ENCODE results near the gene UBE2U.

GRCh38 chr1:64166629-64167028 lies 36.8 kb upstream of the UBE2U start:
- no peak for TF ChIP-seq MXI1 (conservative IDR thresholded peaks at IDR 0.05; ENCODE audit: poor library complexity, severe bottlenecking)
- TF ChIP-seq POLR2AphosphoS5 (IDR thresholded peaks at IDR 0.05), result no peak
- no peak for TF ChIP-seq CTCF (IDR thresholded peaks at IDR 0.05; ENCODE audit: poor library complexity, severe bottlenecking)
- no peak for TF ChIP-seq REST (IDR thresholded peaks at IDR 0.05; ENCODE audit: borderline replicate concordance)
- TF ChIP-seq EP300 (conservative IDR thresholded peaks at IDR 0.05; ENCODE audit: poor library complexity, severe bottlenecking), result no peak
- TF ChIP-seq TAF1 (IDR thresholded peaks at IDR 0.05; ENCODE audit: low read depth), result no peak
